GM13977 (cell line): Measurements from ENCODE around the gene ZP1.

ENCODE experiments used
- DNase-seq: peaks from one replicate; pipeline ENCODE4 v3.0.0; 2012; ENCODE audit warnings: low spot score
- CTCF ChIP-seq: IDR thresholded peaks from 2 replicates; pipeline ENCODE4 v1.5.1; 2012; ENCODE audit warnings: mild to moderate bottlenecking, control low read depth; ENCODE audit not compliant: insufficient read depth; ENCODE audit errors: extremely low read depth, missing control alignments
- in situ Hi-C: fragments of 300-500 bp; cut with MboI; formaldehyde crosslinking; loops from one replicate; pipeline ENCODE4 v1.12.0; 2022; ENCODE audit warnings: low sequenced_read_pairs, low pct_unique_long_range_greater_than_20kb, mixed read lengths, inconsistent platforms; ENCODE audit not compliant: unreplicated experiment

Gene ZP1

GRCh38 chr11:60891103-60891741, 23.9 kb downstream of the ZP1 start:
- no peak for TF ChIP-seq CTCF
- DNase-seq = no peak
- in situ Hi-C loops = no loop called here

GRCh38 chr11:60895687-60896086, 28.3 kb downstream of the ZP1 start:
- no peak for TF ChIP-seq CTCF
- no peak for DNase-seq
- in situ Hi-C loops = no loop called here

- no peak for TF ChIP-seq CTCF
- in situ Hi-C loops = no loop called here
These were observed 30.2 kb downstream of the ZP1 start for GRCh38 chr11:60897496-60897895.

GRCh38 chr11:60899046-60899936, 31.9 kb downstream of the ZP1 start:
- peak; percentile 52 for DNase-seq
- peak; percentile 85 for TF ChIP-seq CTCF
- in situ Hi-C loops = no loop called here

More at GRCh38 chr11:60897496-60897895, 30.2 kb downstream of the ZP1 start:
- no peak for DNase-seq

GRCh38 chr11:60899977-60900376, 32.6 kb downstream of the ZP1 start:
- TF ChIP-seq CTCF = no peak
- no peak for DNase-seq
- in situ Hi-C loops = no loop called here

- in situ Hi-C loops = no loop called here
- DNase-seq = no peak
- no peak for TF ChIP-seq CTCF
These were observed 33.5 kb downstream of the ZP1 start for GRCh38 chr11:60900673-60901404.
